GM12878 (cell line): Measurements from ENCODE around the gene TSHB.

Source experiments
- BRCA1 ChIP-seq: IDR thresholded peaks from 2 replicates; pipeline ENCODE4 v1.6.1; 2011; ENCODE audit warnings: low read depth, low read length, improper control_type of control experiment
- EP300 ChIP-seq, 2 experiments: fragments of 150-350 bp in 1 of 2; IDR thresholded peaks; 2 replicates each; pipeline ENCODE4 v1.6.1; 2011 to 2012; ENCODE audit warnings: low read depth in 2 of 2, low read length in 2 of 2, borderline replicate concordance in 1 of 2, improper control_type of control experiment in 1 of 2, inconsistent platforms in 1 of 2; ENCODE audit not compliant: control insufficient read depth in 1 of 2
- EZH2 ChIP-seq: IDR thresholded peaks from 2 replicates; pipeline ENCODE4 v1.6.1; 2012; ENCODE audit warnings: low read depth, mild to moderate bottlenecking, control low read depth, inconsistent platforms, low read length, borderline replicate concordance; ENCODE audit not compliant: control insufficient read depth
- FOS ChIP-seq: IDR thresholded peaks from 3 replicates; pipeline ENCODE4 v1.6.1; 2011; ENCODE audit warnings: borderline replicate concordance; ENCODE audit not compliant: insufficient read length; ENCODE audit errors: extremely low read depth
- FOXM1 ChIP-seq: IDR thresholded peaks from 2 replicates; pipeline ENCODE4 v1.6.1; 2012; ENCODE audit warnings: low read depth, mild to moderate bottlenecking, inconsistent platforms, low read length, moderate library complexity
- JUNB ChIP-seq: IDR thresholded peaks from 2 replicates; pipeline ENCODE4 v1.6.1; 2016; ENCODE audit warnings: antibody characterized with exemption, mild to moderate bottlenecking
- NFYB ChIP-seq: IDR thresholded peaks from 2 replicates; pipeline ENCODE4 v1.6.1; 2011; ENCODE audit warnings: low read depth, mild to moderate bottlenecking, low read length, improper control_type of control experiment, moderate library complexity; ENCODE audit not compliant: insufficient read depth
- POLR2AphosphoS5 ChIP-seq: IDR thresholded peaks from 2 replicates; pipeline ENCODE4 v1.6.1; 2011; ENCODE audit warnings: mild to moderate bottlenecking, low read length, inconsistent platforms
- RAD21 ChIP-seq: IDR thresholded peaks from 2 replicates; pipeline ENCODE4 v1.6.1; 2011; ENCODE audit warnings: mild to moderate bottlenecking, low read depth, low read length, moderate library complexity; ENCODE audit not compliant: insufficient read depth
- SIX5 ChIP-seq: IDR thresholded peaks from 2 replicates; pipeline ENCODE4 v1.6.1; 2011; ENCODE audit warnings: mild to moderate bottlenecking, low read depth, low read length, moderate library complexity; ENCODE audit not compliant: severe bottlenecking
- ZBED1 ChIP-seq: IDR thresholded peaks from 2 replicates; pipeline ENCODE4 v1.6.1; 2016; ENCODE audit warnings: borderline replicate concordance
- TF ChIP-seq, protein P1 (sequence below): IDR thresholded peaks from 2 replicates; pipeline ENCODE4 v1.6.1; 2012; ENCODE audit warnings: low read depth, low read length, improper control_type of control experiment
- TF ChIP-seq, protein P2 (sequence below), 3 experiments: IDR thresholded peaks in 2 of 3; conservative IDR thresholded peaks in 1 of 3; 2 replicates each; pipeline ENCODE4 v1.5.1; 2011; ENCODE audit warnings: low read depth in 3 of 3, low read length in 3 of 3, mild to moderate bottlenecking in 3 of 3, control low read depth in 2 of 3, moderate library complexity in 2 of 3, inconsistent platforms in 1 of 3, mixed read lengths in 1 of 3; ENCODE audit not compliant: control insufficient read depth in 2 of 3, insufficient read depth in 1 of 3; ENCODE audit errors: extremely low read depth in 1 of 3

DNA sequence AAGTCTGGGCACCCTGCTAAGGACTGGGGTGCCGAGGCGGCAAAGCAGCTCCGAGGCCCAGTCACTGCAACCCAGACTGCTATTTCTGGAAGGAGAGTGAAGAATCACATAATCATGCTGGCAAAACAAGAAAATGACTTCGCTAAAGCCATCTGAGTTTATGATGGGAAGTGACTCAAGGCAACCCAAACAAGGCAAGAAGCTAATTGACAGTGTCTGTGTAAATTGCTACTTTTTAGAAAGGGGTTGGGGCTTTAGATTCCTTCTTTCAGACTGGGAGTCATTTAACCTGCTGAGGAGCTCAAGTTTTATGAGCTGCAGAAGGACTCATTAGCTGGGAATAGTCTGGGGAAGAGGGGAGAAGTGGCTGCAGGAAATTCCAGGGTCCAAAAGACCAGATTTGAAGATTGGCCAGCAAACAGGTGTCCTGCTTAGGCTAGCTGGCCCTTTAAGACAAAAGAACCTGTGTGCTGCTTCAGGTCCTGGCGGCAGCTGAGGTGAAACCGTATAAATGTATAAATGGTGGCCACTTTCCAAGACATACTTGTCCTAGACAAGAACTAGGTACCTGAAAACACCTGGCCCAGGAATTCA is 28.1 kb downstream of the TSHB start:
- no peak for TF ChIP-seq SIX5
- no peak for TF ChIP-seq ZBED1
- no peak for TF ChIP-seq EZH2
- no peak for TF ChIP-seq POLR2AphosphoS5
- TF ChIP-seq, protein P1, sequence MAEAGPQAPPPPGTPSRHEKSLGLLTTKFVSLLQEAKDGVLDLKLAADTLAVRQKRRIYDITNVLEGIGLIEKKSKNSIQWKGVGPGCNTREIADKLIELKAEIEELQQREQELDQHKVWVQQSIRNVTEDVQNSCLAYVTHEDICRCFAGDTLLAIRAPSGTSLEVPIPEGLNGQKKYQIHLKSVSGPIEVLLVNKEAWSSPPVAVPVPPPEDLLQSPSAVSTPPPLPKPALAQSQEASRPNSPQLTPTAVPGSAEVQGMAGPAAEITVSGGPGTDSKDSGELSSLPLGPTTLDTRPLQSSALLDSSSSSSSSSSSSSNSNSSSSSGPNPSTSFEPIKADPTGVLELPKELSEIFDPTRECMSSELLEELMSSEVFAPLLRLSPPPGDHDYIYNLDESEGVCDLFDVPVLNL: no peak
- no peak for TF ChIP-seq EP300 (IDR thresholded peaks at IDR 0.05; ENCODE audit: borderline replicate concordance in 1 of 2, control insufficient read depth in 1 of 2, low read depth in 2 of 2, low read length in 2 of 2)
- no peak for TF ChIP-seq FOS
- TF ChIP-seq, protein P2, sequence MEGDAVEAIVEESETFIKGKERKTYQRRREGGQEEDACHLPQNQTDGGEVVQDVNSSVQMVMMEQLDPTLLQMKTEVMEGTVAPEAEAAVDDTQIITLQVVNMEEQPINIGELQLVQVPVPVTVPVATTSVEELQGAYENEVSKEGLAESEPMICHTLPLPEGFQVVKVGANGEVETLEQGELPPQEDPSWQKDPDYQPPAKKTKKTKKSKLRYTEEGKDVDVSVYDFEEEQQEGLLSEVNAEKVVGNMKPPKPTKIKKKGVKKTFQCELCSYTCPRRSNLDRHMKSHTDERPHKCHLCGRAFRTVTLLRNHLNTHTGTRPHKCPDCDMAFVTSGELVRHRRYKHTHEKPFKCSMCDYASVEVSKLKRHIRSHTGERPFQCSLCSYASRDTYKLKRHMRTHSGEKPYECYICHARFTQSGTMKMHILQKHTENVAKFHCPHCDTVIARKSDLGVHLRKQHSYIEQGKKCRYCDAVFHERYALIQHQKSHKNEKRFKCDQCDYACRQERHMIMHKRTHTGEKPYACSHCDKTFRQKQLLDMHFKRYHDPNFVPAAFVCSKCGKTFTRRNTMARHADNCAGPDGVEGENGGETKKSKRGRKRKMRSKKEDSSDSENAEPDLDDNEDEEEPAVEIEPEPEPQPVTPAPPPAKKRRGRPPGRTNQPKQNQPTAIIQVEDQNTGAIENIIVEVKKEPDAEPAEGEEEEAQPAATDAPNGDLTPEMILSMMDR (IDR thresholded peaks at IDR 0.05 in 2 of 3, conservative IDR thresholded peaks at IDR 0.05 in 1 of 3; ENCODE audit: control insufficient read depth in 2 of 3, extremely low read depth in 1 of 3, insufficient read depth in 1 of 3, low read depth in 3 of 3, low read length in 3 of 3): no peak
- no peak for TF ChIP-seq JUNB
- no peak for TF ChIP-seq FOXM1
- no peak for TF ChIP-seq RAD21
- no peak for TF ChIP-seq NFYB
- TF ChIP-seq BRCA1: no peak
